Vagina (tissue), 2 donors: ENCODE data around the gene MARVELD1. TPM values are rescaled to one million over a fixed set of nuclear protein-coding genes. Genes with fewer than 3 reads are reported as not detected.
A peak's percentile ranks its signal among the peaks of the same experiment; 100 is the strongest.

Source experiments
- DNase-seq, 2 donors: peaks; one replicate each; pipeline ENCODE4 v3.0.0-alpha.2; 2017; ENCODE audit errors: extremely low spot score in 2 of 2
- H3K27ac ChIP-seq: fragments of 200-600 bp; sonication (generic); one replicate; pipeline ENCODE4 v1.5.1; 2019
- H3K27me3 ChIP-seq: fragments of 200-600 bp; sonication (generic); one replicate; pipeline ENCODE4 v1.5.1; 2019
- H3K36me3 ChIP-seq, 2 donors: fragments of 200-600 bp; sonication (generic); one replicate each; pipeline ENCODE4 v1.5.1; 2017 to 2019
- H3K4me1 ChIP-seq: fragments of 200-600 bp; sonication (generic); one replicate; pipeline ENCODE4 v1.5.1; 2019
- H3K4me3 ChIP-seq, 2 donors: fragments of 200-600 bp; sonication (generic); 1 replicate in 1 of 2; 2 replicates in 1 of 2; pipeline ENCODE4 v1.5.1; 2016 to 2019
- H3K9me3 ChIP-seq: fragments of 200-600 bp; sonication (generic); one replicate; pipeline ENCODE4 v1.5.1; 2019
- CTCF ChIP-seq, 3 experiments: fragments of 450-650 bp in 2 of 3; fragments of 200-600 bp in 1 of 3; sonication (generic) in 1 of 3; IDR thresholded peaks; one replicate each; pipeline ENCODE4 v1.5.1; 2017 to 2019; ENCODE audit warnings: antibody characterized with exemption in 3 of 3, mild to moderate bottlenecking in 2 of 3, moderate library complexity in 2 of 3
- POLR2A ChIP-seq, 2 donors: fragments of 450-650 bp; IDR thresholded peaks; one replicate each; pipeline ENCODE4 v1.6.1; 2017; ENCODE audit warnings: antibody characterized with exemption in 2 of 2, mild to moderate bottlenecking in 2 of 2, moderate library complexity in 2 of 2
- POLR2AphosphoS5 ChIP-seq, 2 donors: sonication (generic); formaldehyde crosslinking; IDR thresholded peaks; one replicate each; pipeline ENCODE4 v1.9.0; 2017; ENCODE audit warnings: antibody characterized with exemption in 2 of 2, mild to moderate bottlenecking in 2 of 2, low read depth in 1 of 2; ENCODE audit not compliant: insufficient read depth in 1 of 2
- intact Hi-C: fragments of 100-400 bp; cut with DNase I; formaldehyde crosslinking; loops from one replicate; pipeline ENCODE4 v1.15.1; 2023
- total RNA-seq: library from RNA; depleted of rRNA; stranded (reverse); fragments of >200 nt; gene quantifications from one replicate; pipeline ENCODE4 v1.2.3, GENCODE V29; 2016

MARVELD1 gene
- total RNA-seq, 1 donor from 2014 or later, result 24.1 TPM

DNA sequence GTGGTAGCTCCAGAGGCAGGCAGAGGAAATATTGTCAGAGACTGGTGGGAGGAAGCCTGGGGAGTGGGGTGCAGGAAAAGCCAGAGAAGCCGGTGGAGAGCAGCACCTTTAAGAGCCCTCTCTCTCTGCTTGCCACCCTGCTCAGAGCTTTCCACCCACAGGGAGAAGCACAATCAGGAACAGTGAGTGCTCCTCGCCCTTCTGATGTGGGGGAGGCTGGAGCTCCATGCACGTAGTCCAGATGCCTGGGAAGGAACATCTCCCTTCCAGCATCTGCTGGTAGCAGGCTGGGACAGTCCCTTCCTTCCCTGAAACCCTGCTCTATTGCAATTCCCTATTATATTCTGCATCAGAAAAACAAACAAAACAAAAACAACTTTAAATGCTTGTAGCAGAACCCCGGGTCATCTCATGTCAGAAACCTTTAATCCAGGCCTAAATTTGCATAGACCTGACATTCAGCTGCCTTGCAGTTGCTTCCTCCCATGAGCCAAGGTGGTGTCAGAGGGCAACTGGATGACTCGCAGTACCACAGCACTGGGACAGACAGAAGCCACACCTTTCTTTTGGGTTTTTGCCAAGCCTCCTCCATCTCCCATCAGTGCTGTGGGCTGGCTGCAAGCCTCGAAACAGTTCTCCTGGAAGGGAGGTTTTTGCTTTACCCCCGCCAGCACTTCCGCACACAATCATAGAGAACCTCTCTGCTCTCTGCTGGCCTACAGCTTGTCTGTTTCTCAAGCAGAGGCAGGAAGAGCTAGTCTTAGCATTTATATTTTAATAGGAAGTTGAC, 39.6 kb upstream of the MARVELD1 start:
- Histone ChIP-seq H3K4me1 (peaks cover 10% of the 10 kb centered on the region), H3K9me3 (no peaks in the 10 kb centered on the region), H3K27ac (no peak overlapping the region), H3K4me3 (no peak overlapping the region), H3K27me3 (no peaks in the 10 kb centered on the region), H3K36me3 (peaks cover 0 to 54% of the 10 kb centered on the region in 2 donors)
- intact Hi-C loops, result loop anchor here (10.0 kb wide), 1 partner anchor 61 kb away; the partner anchor contains the start of gene ZFYVE27
- TF ChIP-seq CTCF (IDR thresholded peaks at IDR 0.05) (no peak), POLR2AphosphoS5 (IDR thresholded peaks at IDR 0.05; ENCODE audit: insufficient read depth in 1 of 2, low read depth in 1 of 2) (no peak), POLR2A (IDR thresholded peaks at IDR 0.05) (no peak)
- DNase-seq, result no peak

DNA sequence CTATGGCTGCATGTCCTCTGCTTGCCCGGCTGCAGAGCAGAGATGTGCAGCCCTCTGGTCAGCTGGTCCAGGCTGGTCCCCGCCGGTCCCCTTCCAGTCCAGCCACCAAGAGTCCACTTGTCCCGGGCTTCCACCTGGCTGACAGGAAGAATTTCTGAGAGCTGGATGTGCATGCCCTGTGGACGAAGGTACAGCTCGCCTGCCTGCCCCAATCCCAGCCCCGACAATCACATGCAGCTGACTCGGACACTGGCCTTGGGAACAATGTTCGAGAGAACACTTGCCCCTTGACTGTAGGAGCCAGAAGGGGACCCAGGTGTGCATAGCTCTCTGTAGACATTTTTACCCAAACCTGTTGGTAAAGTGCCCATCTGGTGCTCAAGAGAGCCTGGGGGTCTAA, 38.3 kb upstream of the MARVELD1 start:
- TF ChIP-seq CTCF (IDR thresholded peaks at IDR 0.05) (no peak), POLR2AphosphoS5 (IDR thresholded peaks at IDR 0.05; ENCODE audit: insufficient read depth in 1 of 2, low read depth in 1 of 2) (no peak), POLR2A (IDR thresholded peaks at IDR 0.05) (no peak)
- Histone ChIP-seq H3K4me1 (peaks cover 15% of the 10 kb centered on the region), H3K36me3 (peaks cover 0 to 52% of the 10 kb centered on the region in 2 donors), H3K4me3 (no peak overlapping the region), H3K27ac (no peak overlapping the region), H3K27me3 (no peaks in the 10 kb centered on the region), H3K9me3 (no peaks in the 10 kb centered on the region)
- DNase-seq, result no peak
- intact Hi-C loops, result loop anchor here (10.0 kb wide), 1 partner anchor 60 kb away; the partner anchor contains the start of gene ZFYVE27

GRCh38 chr10:97676770-97677581, 36.6 kb upstream of the MARVELD1 start:
- Histone ChIP-seq H3K9me3 (no peaks in the 10 kb centered on the region), H3K27ac (peak overlapping the region; percentile 27), H3K36me3 (peaks cover 0 to 52% of the 10 kb centered on the region in 2 donors), H3K4me1 (peaks cover 25% of the 10 kb centered on the region), H3K27me3 (no peaks in the 10 kb centered on the region), H3K4me3 (no peak overlapping the region)
- DNase-seq, result no peak
- intact Hi-C loops, result loop anchor here (10.0 kb wide), 1 partner anchor 58 kb away; the partner anchor contains the start of gene ZFYVE27
- no peak for TF ChIP-seq POLR2A (IDR thresholded peaks at IDR 0.05)
- TF ChIP-seq POLR2AphosphoS5 (IDR thresholded peaks at IDR 0.05; ENCODE audit: insufficient read depth in 1 of 2, low read depth in 1 of 2), result peak in 1 of 2 donors; percentile 19
- peak; percentile 82 to 86 (median 83) for TF ChIP-seq CTCF (IDR thresholded peaks at IDR 0.05)

GRCh38 chr10:97679594-97679993, 33.9 kb upstream of the MARVELD1 start:
- Histone ChIP-seq H3K27me3 (no peaks in the 10 kb centered on the region), H3K4me3 (no peak overlapping the region), H3K27ac (no peak overlapping the region), H3K36me3 (peaks cover 0 to 35% of the 10 kb centered on the region in 2 donors), H3K4me1 (peaks cover 52% of the 10 kb centered on the region), H3K9me3 (no peaks in the 10 kb centered on the region)
- TF ChIP-seq CTCF (IDR thresholded peaks at IDR 0.05) (no peak), POLR2AphosphoS5 (IDR thresholded peaks at IDR 0.05; ENCODE audit: insufficient read depth in 1 of 2, low read depth in 1 of 2) (peak in 1 of 2 donors; percentile 36)
- intact Hi-C loops, result loop anchor here (10.0 kb wide), 1 partner anchor 55 kb away; the partner anchor contains the start of gene ZFYVE27
- no peak for DNase-seq
